ENCODE data around the gene KRTAP10-8.
"Not testable (repeated sequence)": the region's sequence is repeated elsewhere in the genome, so short reads cannot be mapped to it uniquely, and the experiment has no call there.

KRTAP10-8 gene

GRCh38 chr21:44614161-44614631 is 2.3 kb downstream of the KRTAP10-8 start:
- Histone ChIP-seq H3K9ac (ENCODE audit: low read depth, low read length) (no peak overlapping the region), H3K4me1 (ENCODE audit: insufficient read depth, low read length) (no peaks in the 10 kb centered on the region), H3K9me3 (ENCODE audit: control insufficient read depth, insufficient read depth, low read length) (peaks cover 4% of the 10 kb centered on the region; the same call in 1 of the 2 replicates), H3K36me3 (ENCODE audit: insufficient read depth, low read length) (no peaks in the 10 kb centered on the region)

GRCh38 chr21:44614961-44615391 is 3.1 kb downstream of the KRTAP10-8 start:
- no peaks in the 10 kb centered on the region for H3K4me1 ChIP-seq (ENCODE audit: insufficient read depth, low read length)
- no peak overlapping the region for H3K9ac ChIP-seq (ENCODE audit: low read depth, low read length)
- H3K9me3 ChIP-seq (ENCODE audit: control insufficient read depth, insufficient read depth, low read length), result peaks cover 4% of the 10 kb centered on the region
- H3K36me3 ChIP-seq (ENCODE audit: insufficient read depth, low read length), result no peaks in the 10 kb centered on the region

DNA sequence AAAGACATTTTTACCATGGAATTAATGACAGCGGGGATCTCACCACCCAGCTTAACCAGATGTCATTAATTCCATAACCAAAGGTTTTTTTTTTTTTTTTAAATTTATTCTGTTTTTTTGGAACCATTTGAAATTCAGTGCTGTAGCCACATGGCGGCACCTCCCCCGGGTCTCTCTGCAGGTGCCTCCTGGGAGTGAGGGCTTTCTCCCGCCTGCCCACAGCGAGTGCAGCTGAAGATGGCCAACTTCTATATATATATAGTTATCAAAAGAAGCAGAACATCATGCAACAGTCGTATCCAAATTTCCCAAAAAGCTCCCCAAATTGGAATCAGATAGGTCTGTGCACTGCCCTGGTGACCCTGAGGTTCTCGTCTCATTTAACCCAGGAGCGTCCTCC is 3.6 kb downstream of the KRTAP10-8 start:
- peaks cover 5% of the 10 kb centered on the region for H3K9me3 ChIP-seq (ENCODE audit: control insufficient read depth, insufficient read depth, low read length)

DNA sequence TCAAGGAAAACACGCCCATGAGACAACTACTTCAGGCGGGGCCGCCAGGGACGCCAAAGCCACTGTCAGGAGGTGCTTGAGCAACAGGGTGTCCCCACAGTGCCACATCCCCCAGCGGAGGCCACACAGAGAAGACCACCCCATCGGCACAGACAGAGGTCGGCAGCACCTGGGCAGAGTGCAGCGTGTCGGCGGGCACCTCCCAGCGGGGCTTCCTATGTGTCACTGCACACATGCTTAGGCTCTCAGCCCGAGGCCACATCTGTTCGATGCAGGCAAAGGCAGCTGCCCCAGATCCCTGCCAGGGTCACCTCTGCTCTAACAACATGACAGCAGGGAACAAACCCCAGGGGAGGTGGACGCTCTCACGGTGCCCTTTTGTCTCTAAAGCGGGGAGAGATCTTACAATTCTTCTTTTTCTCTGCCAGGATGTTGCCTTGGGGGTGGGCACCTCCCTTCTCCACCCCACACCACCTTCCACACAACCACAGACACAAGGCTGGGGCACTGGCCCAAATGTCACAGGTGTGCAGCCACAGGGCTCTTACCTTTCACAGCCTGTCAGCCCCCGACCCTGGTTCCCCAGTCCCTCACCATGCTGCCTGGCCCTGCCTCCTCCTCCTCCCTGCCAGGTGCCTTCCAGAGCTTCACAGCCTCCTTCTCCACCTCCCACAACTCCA is 4.2 kb downstream of the KRTAP10-8 start:
- no peaks in the 10 kb centered on the region for H3K4me1 ChIP-seq (ENCODE audit: insufficient read depth, low read length)
- H3K36me3 ChIP-seq (ENCODE audit: insufficient read depth, low read length), result no peaks in the 10 kb centered on the region

More for the DNA sequence above, 3.6 kb downstream of the KRTAP10-8 start:
- Histone ChIP-seq H3K9ac (ENCODE audit: low read depth, low read length) (no peak overlapping the region), H3K4me1 (ENCODE audit: insufficient read depth, low read length) (no peaks in the 10 kb centered on the region), H3K36me3 (ENCODE audit: insufficient read depth, low read length) (no peaks in the 10 kb centered on the region)

GRCh38 chr21:44616591-44616926 is 4.7 kb downstream of the KRTAP10-8 start:
- Histone ChIP-seq H3K4me1 (ENCODE audit: insufficient read depth, low read length) (no peaks in the 10 kb centered on the region), H3K36me3 (ENCODE audit: insufficient read depth, low read length) (no peaks in the 10 kb centered on the region), H3K9me3 (ENCODE audit: control insufficient read depth, insufficient read depth, low read length) (peaks cover 5% of the 10 kb centered on the region), H3K9ac (ENCODE audit: low read depth, low read length) (no peak overlapping the region)

More for the DNA sequence above, 4.2 kb downstream of the KRTAP10-8 start:
- H3K9ac ChIP-seq (ENCODE audit: low read depth, low read length), result no peak overlapping the region
- peaks cover 5% of the 10 kb centered on the region for H3K9me3 ChIP-seq (ENCODE audit: control insufficient read depth, insufficient read depth, low read length)

- no peak overlapping the region for H3K9ac ChIP-seq (ENCODE audit: low read depth, low read length)
- no peaks in the 10 kb centered on the region for H3K4me1 ChIP-seq (ENCODE audit: insufficient read depth, low read length)
- no peaks in the 10 kb centered on the region for H3K36me3 ChIP-seq (ENCODE audit: insufficient read depth, low read length)
- peaks cover 7% of the 10 kb centered on the region for H3K9me3 ChIP-seq (ENCODE audit: control insufficient read depth, insufficient read depth, low read length)
Measured at GRCh38 chr21:44617071-44617501, 5.2 kb downstream of the KRTAP10-8 start.

- H3K4me1 ChIP-seq (ENCODE audit: insufficient read depth, low read length), result no peaks in the 10 kb centered on the region
- H3K9ac ChIP-seq (ENCODE audit: low read depth, low read length), result no peak overlapping the region
- H3K9me3 ChIP-seq (ENCODE audit: control insufficient read depth, insufficient read depth, low read length), result peaks cover 11% of the 10 kb centered on the region
- H3K36me3 ChIP-seq (ENCODE audit: insufficient read depth, low read length), result no peaks in the 10 kb centered on the region
Measured at GRCh38 chr21:44618504-44618903, 6.6 kb downstream of the KRTAP10-8 start.

GRCh38 chr21:44618909-44619308 is 7.0 kb downstream of the KRTAP10-8 start:
- no peaks in the 10 kb centered on the region for H3K36me3 ChIP-seq (ENCODE audit: insufficient read depth, low read length)
- H3K4me1 ChIP-seq (ENCODE audit: insufficient read depth, low read length), result no peaks in the 10 kb centered on the region
- no peak overlapping the region for H3K9ac ChIP-seq (ENCODE audit: low read depth, low read length)
- H3K9me3 ChIP-seq (ENCODE audit: control insufficient read depth, insufficient read depth, low read length), result peaks cover 11% of the 10 kb centered on the region

GRCh38 chr21:44619886-44620285 is 8.0 kb downstream of the KRTAP10-8 start:
- Histone ChIP-seq H3K9me3 (ENCODE audit: control insufficient read depth, insufficient read depth, low read length) (peaks cover 14% of the 10 kb centered on the region), H3K36me3 (ENCODE audit: insufficient read depth, low read length) (no peaks in the 10 kb centered on the region), H3K9ac (ENCODE audit: low read depth, low read length) (no peak overlapping the region), H3K4me1 (ENCODE audit: insufficient read depth, low read length) (no peaks in the 10 kb centered on the region)

- Histone ChIP-seq H3K4me1 (ENCODE audit: insufficient read depth, low read length) (no peaks in the 10 kb centered on the region), H3K36me3 (ENCODE audit: insufficient read depth, low read length) (no peaks in the 10 kb centered on the region), H3K9me3 (ENCODE audit: control insufficient read depth, insufficient read depth, low read length) (peaks cover 14% of the 10 kb centered on the region), H3K9ac (ENCODE audit: low read depth, low read length) (no peak overlapping the region)
Measured at GRCh38 chr21:44623575-44623974, 11.7 kb downstream of the KRTAP10-8 start.

DNA sequence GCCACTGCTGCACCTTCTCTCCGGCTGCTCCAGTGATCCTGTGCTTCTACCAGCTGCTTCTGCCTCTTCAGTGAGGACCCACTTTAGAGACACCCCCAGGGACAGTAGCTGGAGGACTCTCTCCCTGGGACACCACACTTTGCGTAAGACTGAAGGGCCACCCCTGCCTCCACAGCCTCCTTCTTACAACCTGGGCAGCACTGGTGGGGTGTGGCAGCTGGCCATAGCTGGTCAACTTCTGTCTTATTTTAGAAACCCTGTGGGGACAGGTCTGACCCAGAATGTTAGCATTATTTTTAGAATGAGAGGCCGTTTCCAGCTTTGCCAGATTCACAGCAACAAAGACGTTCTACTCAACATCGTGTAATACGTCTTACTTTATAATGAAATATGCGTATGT is 13.9 kb downstream of the KRTAP10-8 start:
- H3K36me3 ChIP-seq (ENCODE audit: insufficient read depth, low read length), result no peaks in the 10 kb centered on the region
- no peak overlapping the region for H3K9ac ChIP-seq (ENCODE audit: low read depth, low read length)
- peaks cover 9% of the 10 kb centered on the region for H3K9me3 ChIP-seq (ENCODE audit: control insufficient read depth, insufficient read depth, low read length)
- no peaks in the 10 kb centered on the region for H3K4me1 ChIP-seq (ENCODE audit: insufficient read depth, low read length)

GRCh38 chr21:44626262-44626661 is 14.4 kb downstream of the KRTAP10-8 start:
- H3K9me3 ChIP-seq (ENCODE audit: control insufficient read depth, insufficient read depth, low read length), result peaks cover 9% of the 10 kb centered on the region
- H3K36me3 ChIP-seq (ENCODE audit: insufficient read depth, low read length), result no peaks in the 10 kb centered on the region
- no peaks in the 10 kb centered on the region for H3K4me1 ChIP-seq (ENCODE audit: insufficient read depth, low read length)
- H3K9ac ChIP-seq (ENCODE audit: low read depth, low read length), result no peak overlapping the region

DNA sequence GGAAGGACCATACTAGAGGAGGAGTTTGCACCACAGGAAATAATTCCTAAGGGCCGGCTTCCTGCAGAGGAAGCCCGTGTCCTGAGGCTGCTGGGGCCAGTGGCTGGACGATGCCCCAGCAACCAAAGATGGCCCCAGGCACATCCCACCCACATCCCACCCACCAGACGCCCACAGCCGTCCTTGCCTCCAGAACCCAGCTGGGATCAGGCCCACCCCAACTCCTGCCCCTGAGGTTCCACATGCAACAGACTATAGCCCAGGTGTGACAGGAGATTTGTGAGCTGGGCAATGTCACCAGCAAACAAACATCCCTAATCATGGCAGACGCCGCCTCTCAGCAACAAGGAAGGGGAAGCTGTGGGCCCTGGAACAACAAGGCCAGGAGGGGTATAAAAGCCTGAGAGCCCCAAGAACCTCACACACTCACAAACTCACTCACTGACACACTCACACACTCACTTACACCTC is 14.8 kb downstream of the KRTAP10-8 start, which contains the start of gene KRTAP10-9:
Gene KRTAP10-9, plus strand, starts transcription at position 421 of the 471 bp plus-strand sequence. CDS start 79 bp downstream, outside the sequence.
- no peaks in the 10 kb centered on the region for H3K36me3 ChIP-seq (ENCODE audit: insufficient read depth, low read length)
- no peak within 1 kb of the TSS for H3K9ac ChIP-seq (ENCODE audit: low read depth, low read length)
- H3K4me1 ChIP-seq (ENCODE audit: insufficient read depth, low read length), result no peaks in the 10 kb centered on the region
- H3K9me3 ChIP-seq (ENCODE audit: control insufficient read depth, insufficient read depth, low read length), result peaks cover 11% of the 10 kb centered on the region

DNA sequence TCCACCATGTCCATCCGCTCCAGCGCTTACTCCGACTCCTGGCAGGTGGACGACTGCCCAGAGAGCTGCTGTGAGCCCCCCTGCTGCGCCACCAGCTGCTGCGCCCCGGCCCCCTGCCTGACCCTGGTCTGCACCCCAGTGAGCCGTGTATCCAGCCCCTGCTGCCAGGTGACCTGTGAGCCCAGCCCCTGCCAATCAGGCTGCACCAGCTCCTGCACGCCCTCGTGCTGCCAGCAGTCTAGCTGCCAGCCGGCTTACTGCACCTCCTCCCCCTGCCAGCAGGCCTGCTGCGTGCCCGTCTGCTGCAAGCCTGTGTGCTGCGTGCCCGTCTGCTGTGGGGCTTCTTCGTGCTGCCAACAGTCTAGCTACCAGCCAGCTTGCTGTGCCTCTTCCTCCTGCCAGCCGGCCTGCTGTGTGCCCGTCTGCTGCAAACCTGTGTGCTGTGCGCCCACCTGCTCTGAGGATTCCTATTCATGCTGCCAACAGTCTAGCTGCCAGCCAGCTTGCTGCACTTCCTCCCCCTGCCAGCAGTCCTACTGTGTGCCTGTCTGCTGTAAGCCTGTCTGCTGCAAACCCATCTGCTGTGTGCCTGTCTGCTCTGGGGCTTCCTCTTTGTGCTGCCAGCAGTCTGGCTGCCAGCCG is 15.4 kb downstream of the KRTAP10-8 start:
- H3K4me1 ChIP-seq (ENCODE audit: insufficient read depth, low read length); H3K36me3 ChIP-seq (ENCODE audit: insufficient read depth, low read length); H3K9ac ChIP-seq (ENCODE audit: low read depth, low read length): not testable (repeated sequence)
- H3K9me3 ChIP-seq (ENCODE audit: control insufficient read depth, insufficient read depth, low read length), result peaks cover 13% of the 10 kb centered on the region

DNA sequence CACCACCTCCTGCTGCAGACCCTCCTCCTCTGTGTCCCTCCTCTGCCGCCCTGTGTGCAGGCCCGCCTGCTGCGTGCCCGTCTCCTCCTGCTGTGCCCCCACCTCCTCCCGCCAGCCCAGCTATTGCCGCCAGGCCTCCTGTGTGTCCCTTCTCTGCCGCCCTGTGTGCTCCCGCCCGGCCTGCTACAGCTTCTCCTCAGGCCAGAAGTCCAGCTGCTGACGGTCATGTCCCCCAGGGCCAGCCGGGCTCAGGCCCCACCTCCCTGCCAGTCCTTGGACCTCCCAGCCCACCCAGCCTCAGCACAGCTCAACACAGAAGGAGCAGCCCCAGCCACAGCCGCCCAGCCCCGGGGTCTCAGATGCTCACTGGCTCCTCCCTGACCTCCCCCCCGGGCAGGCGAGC is 16.0 kb downstream of the KRTAP10-8 start:
- not testable (repeated sequence) for H3K9ac ChIP-seq (ENCODE audit: low read depth, low read length)
- peaks cover 11% of the 10 kb centered on the region for H3K9me3 ChIP-seq (ENCODE audit: control insufficient read depth, insufficient read depth, low read length)

More for the DNA sequence above, 16.0 kb downstream of the KRTAP10-8 start:
- not testable (repeated sequence) for H3K36me3 ChIP-seq (ENCODE audit: insufficient read depth, low read length); H3K4me1 ChIP-seq (ENCODE audit: insufficient read depth, low read length)

All from ES-I3 (cell line).